Panc1 (cell line): ENCODE data around the gene DOCK3. TPM values are rescaled to one million over a fixed set of nuclear protein-coding genes. Genes with fewer than 3 reads are reported as not detected.

Experiments
- ATAC-seq: fragments of 200-7000 bp; cut with Tn5 transposase; 2 replicates; pipeline ENCODE4 v1.9.1; 2020; ENCODE audit warnings: mild to moderate bottlenecking, moderate library complexity
- BruUV-seq: library from RNA; stranded (reverse); fragments of 400-500 nt; replicated peaks from 2 replicates; lab custom pipeline; 2021; lab: Mats Ljungman, UMichigan
- CTCF ChIA-PET: fragments of 300-600 bp; sonication (Branson Sonifier 250); formaldehyde crosslinking; loops from one replicate; lab custom pipeline; 2022; ENCODE audit warnings: antibody characterized with exemption; lab: Charles Lee
- POLR2A ChIA-PET: fragments of 300-600 bp; sonication (Branson Sonifier 250); formaldehyde crosslinking; loops from one replicate; lab custom pipeline; 2022; ENCODE audit warnings: antibody characterized with exemption; lab: Charles Lee
- DNase-seq: peaks from one replicate; pipeline ENCODE4 v3.0.0-alpha.2; 2010; ENCODE audit warnings: low read depth, low spot score
- H3K27ac ChIP-seq: 2 replicates; pipeline ENCODE4 v1.5.1; 2011; ENCODE audit warnings: mild to moderate bottlenecking, low read length, inconsistent platforms
- H3K27me3 ChIP-seq: fragments of 200-500 bp; sonication (Bioruptor generic); 2 replicates; pipeline ENCODE4 v1.6.0; 2014; ENCODE audit warnings: low read length, inconsistent platforms; ENCODE audit not compliant: control insufficient read depth, insufficient read depth
- H3K36me3 ChIP-seq: fragments of 200-500 bp; sonication (Bioruptor generic); 2 replicates; pipeline ENCODE4 v1.5.1; 2014; ENCODE audit warnings: inconsistent platforms, mild to moderate bottlenecking, low read length, moderate library complexity; ENCODE audit not compliant: control insufficient read depth, insufficient read depth
- H3K4me1 ChIP-seq: 2 replicates; pipeline ENCODE4 v1.5.1; 2011; ENCODE audit warnings: inconsistent platforms, mild to moderate bottlenecking, low read length, moderate library complexity; ENCODE audit not compliant: control insufficient read depth, insufficient read depth
- H3K4me3 ChIP-seq, 2 experiments: 2 replicates each; pipeline ENCODE4 v1.5.1; 2011 to 2012; ENCODE audit warnings: low read depth in 2 of 2, low read length in 2 of 2, mild to moderate bottlenecking in 2 of 2, inconsistent platforms in 1 of 2, moderate library complexity in 1 of 2
- H3K9me3 ChIP-seq: fragments of 200-500 bp; sonication (Bioruptor generic); 2 replicates; pipeline ENCODE4 v1.5.1; 2014; ENCODE audit warnings: low read depth, mild to moderate bottlenecking, inconsistent platforms, low read length, moderate library complexity; ENCODE audit not compliant: control insufficient read depth, insufficient read depth
- CTCF ChIP-seq: fragments of 450-650 bp; IDR thresholded peaks from 2 replicates; pipeline ENCODE4 v1.5.1; 2017; ENCODE audit warnings: mild to moderate bottlenecking
- POLR2AphosphoS5 ChIP-seq: IDR thresholded peaks from 2 replicates; pipeline ENCODE4 v1.6.1; 2012; ENCODE audit warnings: mild to moderate bottlenecking, low read depth, low read length, moderate library complexity
- SIN3A ChIP-seq: IDR thresholded peaks from 2 replicates; pipeline ENCODE4 v1.6.1; 2012; ENCODE audit warnings: low read depth, mild to moderate bottlenecking, low read length, moderate library complexity, borderline replicate concordance; ENCODE audit not compliant: insufficient read depth
- TCF7L2 ChIP-seq: IDR thresholded peaks from 2 replicates; pipeline ENCODE4 v1.6.1; 2011; ENCODE audit warnings: mild to moderate bottlenecking, low read depth, low read length, inconsistent platforms
- in situ Hi-C: cut with HindIII; loops from 2 replicates; pipeline ENCODE4 v1.10.0; 2016; ENCODE audit warnings: low sequenced_read_pairs, low pct_unique_long_range_greater_than_20kb
- intact Hi-C: fragments of 100-400 bp; cut with micrococcal nuclease; formaldehyde crosslinking; loops from one replicate; pipeline ENCODE4 v1.10.0; 2022; ENCODE audit not compliant: unreplicated experiment
- total RNA-seq: library from RNA; stranded (reverse); gene quantifications from one replicate; pipeline ENCODE4 v1.2.1, GENCODE V29; 2021; ENCODE audit not compliant: unreplicated experiment
- TF ChIP-seq, protein P1 (sequence below), 2 experiments: IDR thresholded peaks; 2 replicates each; pipeline ENCODE4 v1.6.1; 2011 to 2012; ENCODE audit warnings: low read depth in 2 of 2, control low read depth in 1 of 2, low read length in 1 of 2, mild to moderate bottlenecking in 1 of 2, moderate library complexity in 1 of 2; ENCODE audit not compliant: insufficient read depth in 1 of 2

The DOCK3 gene
- total RNA-seq, 1 experiment from 2014 or later: 0.21 TPM

DNA sequence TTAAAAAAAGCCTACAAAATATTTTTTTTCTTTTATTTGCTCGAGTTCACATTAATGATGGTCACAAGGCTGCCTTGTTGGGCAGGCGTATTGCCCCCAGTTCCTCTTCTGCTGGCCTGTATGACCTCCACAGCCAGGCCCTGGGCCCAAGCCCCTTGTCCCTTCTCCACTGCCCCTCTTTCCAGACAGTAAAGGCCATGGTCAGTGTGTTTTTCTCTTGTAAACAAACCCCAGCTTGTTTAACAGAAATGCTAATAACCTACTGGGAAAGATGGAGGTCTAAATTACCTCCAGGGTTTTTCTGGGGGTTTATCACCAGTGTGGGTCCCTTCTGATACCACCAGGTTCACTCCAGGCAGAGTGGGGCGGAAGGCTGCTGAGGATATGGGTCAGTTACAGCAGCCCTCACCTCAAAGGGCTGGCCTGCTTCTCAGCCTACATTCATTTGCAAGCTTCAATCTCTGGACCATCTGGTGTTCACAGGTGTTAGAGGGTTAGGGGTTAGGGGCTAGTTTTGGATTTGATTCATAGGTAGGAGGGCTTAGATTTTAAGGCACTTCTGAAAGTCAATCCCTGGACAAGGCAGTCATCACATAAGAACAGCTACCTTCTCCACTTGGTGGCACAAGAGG is 708.3 kb downstream of the DOCK3 start:
- ChIA-PET POLR2A (no interaction called here), CTCF (no interaction called here)
- no peak for ATAC-seq
- no peak overlapping the region for H3K4me3 ChIP-seq
- intact Hi-C loops: no loop called here
- DNase-seq: no peak
- BruUV-seq: no TSS peak
- H3K36me3 ChIP-seq: no peaks in the 10 kb centered on the region; the same call in none of the 2 replicates
- TF ChIP-seq TCF7L2: no peak
- no peak for TF ChIP-seq SIN3A
- TF ChIP-seq CTCF: no peak
- TF ChIP-seq, protein P1, sequence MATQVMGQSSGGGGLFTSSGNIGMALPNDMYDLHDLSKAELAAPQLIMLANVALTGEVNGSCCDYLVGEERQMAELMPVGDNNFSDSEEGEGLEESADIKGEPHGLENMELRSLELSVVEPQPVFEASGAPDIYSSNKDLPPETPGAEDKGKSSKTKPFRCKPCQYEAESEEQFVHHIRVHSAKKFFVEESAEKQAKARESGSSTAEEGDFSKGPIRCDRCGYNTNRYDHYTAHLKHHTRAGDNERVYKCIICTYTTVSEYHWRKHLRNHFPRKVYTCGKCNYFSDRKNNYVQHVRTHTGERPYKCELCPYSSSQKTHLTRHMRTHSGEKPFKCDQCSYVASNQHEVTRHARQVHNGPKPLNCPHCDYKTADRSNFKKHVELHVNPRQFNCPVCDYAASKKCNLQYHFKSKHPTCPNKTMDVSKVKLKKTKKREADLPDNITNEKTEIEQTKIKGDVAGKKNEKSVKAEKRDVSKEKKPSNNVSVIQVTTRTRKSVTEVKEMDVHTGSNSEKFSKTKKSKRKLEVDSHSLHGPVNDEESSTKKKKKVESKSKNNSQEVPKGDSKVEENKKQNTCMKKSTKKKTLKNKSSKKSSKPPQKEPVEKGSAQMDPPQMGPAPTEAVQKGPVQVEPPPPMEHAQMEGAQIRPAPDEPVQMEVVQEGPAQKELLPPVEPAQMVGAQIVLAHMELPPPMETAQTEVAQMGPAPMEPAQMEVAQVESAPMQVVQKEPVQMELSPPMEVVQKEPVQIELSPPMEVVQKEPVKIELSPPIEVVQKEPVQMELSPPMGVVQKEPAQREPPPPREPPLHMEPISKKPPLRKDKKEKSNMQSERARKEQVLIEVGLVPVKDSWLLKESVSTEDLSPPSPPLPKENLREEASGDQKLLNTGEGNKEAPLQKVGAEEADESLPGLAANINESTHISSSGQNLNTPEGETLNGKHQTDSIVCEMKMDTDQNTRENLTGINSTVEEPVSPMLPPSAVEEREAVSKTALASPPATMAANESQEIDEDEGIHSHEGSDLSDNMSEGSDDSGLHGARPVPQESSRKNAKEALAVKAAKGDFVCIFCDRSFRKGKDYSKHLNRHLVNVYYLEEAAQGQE (IDR thresholded peaks at IDR 0.05; ENCODE audit: insufficient read depth in 1 of 2, low read depth in 2 of 2, low read length in 1 of 2): no peak
- no peak for TF ChIP-seq POLR2AphosphoS5
- in situ Hi-C loops: no loop called here
- H3K4me1 ChIP-seq: peaks cover 14% of the 10 kb centered on the region
- no peak overlapping the region for H3K27ac ChIP-seq
- no peaks in the 10 kb centered on the region for H3K9me3 ChIP-seq
- H3K27me3 ChIP-seq: no peaks in the 10 kb centered on the region

- intact Hi-C loops (no loop called here), in situ Hi-C loops (no loop called here)
- DNase-seq (no peak), ATAC-seq (peak; percentile 41)
- Histone ChIP-seq H3K4me1 (peaks cover 22% of the 10 kb centered on the region), H3K27ac (peak overlapping the region; percentile 91), H3K27me3 (no peaks in the 10 kb centered on the region), H3K4me3 (peak overlapping the region; percentile 87 to 89), H3K36me3 (peaks cover 3% of the 10 kb centered on the region), H3K9me3 (no peaks in the 10 kb centered on the region)
- POLR2A ChIA-PET: no interaction called here
- CTCF ChIA-PET: no interaction called here
- BruUV-seq: TSS peak; percentile 91
- TF ChIP-seq CTCF: no peak
- no peak for TF ChIP-seq SIN3A
- no peak for TF ChIP-seq TCF7L2
- TF ChIP-seq, protein P1 (IDR thresholded peaks at IDR 0.05; ENCODE audit: insufficient read depth in 1 of 2, low read depth in 2 of 2, low read length in 1 of 2): no peak
- TF ChIP-seq POLR2AphosphoS5: no peak; the same call in 1 of the 2 replicates
Observed at GRCh38 chr3:51384055-51384725, 709.5 kb downstream of the DOCK3 start.
